Nephron (organoid): ENCODE results near the gene BBOX1.

ENCODE experiments used
- H3K27ac Mint-ChIP-seq, 3 experiments: 2 replicates each; pipeline ENCODE4 v1.8.0; 2020; ENCODE audit warnings: mixed read lengths in 3 of 3, mild to moderate bottlenecking in 2 of 3, moderate library complexity in 1 of 3
- H3K27me3 Mint-ChIP-seq: 2 replicates; pipeline ENCODE4 v1.8.0; 2021; ENCODE audit warnings: low read depth, mild to moderate bottlenecking, moderate library complexity, mixed read lengths
- H3K36me3 Mint-ChIP-seq: 2 replicates; pipeline ENCODE4 v1.8.0; 2020; ENCODE audit warnings: low read depth, mixed read lengths
- H3K4me1 Mint-ChIP-seq: 2 replicates; pipeline ENCODE4 v1.8.0; 2020; ENCODE audit warnings: mixed read lengths
- H3K4me3 Mint-ChIP-seq, 3 experiments: 2 replicates each; pipeline ENCODE4 v1.8.0; 2020; ENCODE audit warnings: mild to moderate bottlenecking in 3 of 3, mixed read lengths in 3 of 3, moderate library complexity in 2 of 3
- H3K9me3 Mint-ChIP-seq: 2 replicates; pipeline ENCODE4 v1.8.0; 2020; ENCODE audit warnings: mixed read lengths
- TF ChIP-seq, protein P1 (sequence below), 3 experiments: fragments of 200-600 bp; sonication (generic); IDR thresholded peaks; one replicate each; pipeline ENCODE4 v1.5.0; 2021; ENCODE audit warnings: antibody characterized with exemption in 3 of 3; ENCODE audit not compliant: unreplicated experiment in 3 of 3

BBOX1 gene

DNA sequence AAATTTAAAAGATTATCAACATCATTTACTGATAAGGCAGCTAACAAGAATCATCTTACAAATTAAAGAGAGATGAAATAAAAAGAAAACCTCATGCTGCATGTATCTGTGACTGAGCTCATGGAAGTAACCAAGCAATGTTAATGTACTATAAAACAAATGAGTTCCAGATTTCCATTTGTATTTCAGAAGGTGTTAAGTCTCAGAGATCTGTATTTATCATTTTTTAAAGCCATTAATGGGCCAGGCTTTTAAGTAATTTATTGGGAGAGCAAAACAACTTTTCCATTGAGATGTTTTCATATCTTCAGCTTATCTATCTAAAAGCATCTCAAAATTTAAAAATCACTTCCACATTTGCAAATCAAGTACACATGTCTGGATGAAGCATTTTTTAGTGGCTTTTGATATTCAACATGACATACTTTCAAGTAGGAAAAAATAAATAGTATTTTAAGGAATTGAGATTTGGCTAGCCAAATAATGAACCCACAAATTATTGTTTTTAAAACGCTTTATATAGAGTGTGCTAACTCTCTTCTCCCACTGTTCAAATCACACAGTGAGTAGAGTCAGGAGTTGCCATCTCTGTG lies 17.9 kb upstream of the BBOX1 start:
- peak overlapping the region; percentile 60 to 94 (median 83) for H3K27ac Mint-ChIP-seq
- no peaks in the 10 kb centered on the region for H3K9me3 Mint-ChIP-seq
- H3K4me3 Mint-ChIP-seq: no peak overlapping the region
- H3K4me1 Mint-ChIP-seq: peaks cover 75% of the 10 kb centered on the region
- TF ChIP-seq, protein P1, sequence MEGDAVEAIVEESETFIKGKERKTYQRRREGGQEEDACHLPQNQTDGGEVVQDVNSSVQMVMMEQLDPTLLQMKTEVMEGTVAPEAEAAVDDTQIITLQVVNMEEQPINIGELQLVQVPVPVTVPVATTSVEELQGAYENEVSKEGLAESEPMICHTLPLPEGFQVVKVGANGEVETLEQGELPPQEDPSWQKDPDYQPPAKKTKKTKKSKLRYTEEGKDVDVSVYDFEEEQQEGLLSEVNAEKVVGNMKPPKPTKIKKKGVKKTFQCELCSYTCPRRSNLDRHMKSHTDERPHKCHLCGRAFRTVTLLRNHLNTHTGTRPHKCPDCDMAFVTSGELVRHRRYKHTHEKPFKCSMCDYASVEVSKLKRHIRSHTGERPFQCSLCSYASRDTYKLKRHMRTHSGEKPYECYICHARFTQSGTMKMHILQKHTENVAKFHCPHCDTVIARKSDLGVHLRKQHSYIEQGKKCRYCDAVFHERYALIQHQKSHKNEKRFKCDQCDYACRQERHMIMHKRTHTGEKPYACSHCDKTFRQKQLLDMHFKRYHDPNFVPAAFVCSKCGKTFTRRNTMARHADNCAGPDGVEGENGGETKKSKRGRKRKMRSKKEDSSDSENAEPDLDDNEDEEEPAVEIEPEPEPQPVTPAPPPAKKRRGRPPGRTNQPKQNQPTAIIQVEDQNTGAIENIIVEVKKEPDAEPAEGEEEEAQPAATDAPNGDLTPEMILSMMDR (IDR thresholded peaks at IDR 0.05; ENCODE audit: unreplicated experiment in 3 of 3): no peak
- no peaks in the 10 kb centered on the region for H3K36me3 Mint-ChIP-seq
- no peaks in the 10 kb centered on the region for H3K27me3 Mint-ChIP-seq

DNA sequence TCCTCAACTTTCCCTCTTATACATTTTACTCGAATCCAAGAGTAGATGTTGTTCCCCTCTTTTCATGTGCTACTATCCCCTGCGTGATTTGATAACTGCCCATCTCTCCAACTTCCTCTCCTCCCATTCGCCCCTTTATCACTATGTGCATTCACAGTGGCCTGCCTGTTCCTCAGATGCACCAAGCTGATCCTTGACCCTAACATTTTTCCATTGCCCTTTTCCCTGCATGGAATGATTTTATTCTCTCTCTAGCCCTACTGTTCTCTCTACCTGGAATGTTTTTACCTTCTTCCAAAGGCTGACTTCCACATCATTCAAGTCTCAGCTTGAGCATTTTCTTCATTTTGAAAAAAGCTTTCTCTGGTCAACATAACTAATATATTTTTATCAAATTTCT lies 15.8 kb upstream of the BBOX1 start:
- TF ChIP-seq, protein P1 (IDR thresholded peaks at IDR 0.05; ENCODE audit: unreplicated experiment in 3 of 3): no peak
- H3K9me3 Mint-ChIP-seq: no peaks in the 10 kb centered on the region
- no peaks in the 10 kb centered on the region for H3K36me3 Mint-ChIP-seq
- peak overlapping the region in 1 of 3 experiments; percentile 29 for H3K4me3 Mint-ChIP-seq
- H3K27ac Mint-ChIP-seq: peak overlapping the region; percentile 89 to 94 (median 92)
- H3K27me3 Mint-ChIP-seq: no peaks in the 10 kb centered on the region
- peaks cover 76% of the 10 kb centered on the region for H3K4me1 Mint-ChIP-seq

DNA sequence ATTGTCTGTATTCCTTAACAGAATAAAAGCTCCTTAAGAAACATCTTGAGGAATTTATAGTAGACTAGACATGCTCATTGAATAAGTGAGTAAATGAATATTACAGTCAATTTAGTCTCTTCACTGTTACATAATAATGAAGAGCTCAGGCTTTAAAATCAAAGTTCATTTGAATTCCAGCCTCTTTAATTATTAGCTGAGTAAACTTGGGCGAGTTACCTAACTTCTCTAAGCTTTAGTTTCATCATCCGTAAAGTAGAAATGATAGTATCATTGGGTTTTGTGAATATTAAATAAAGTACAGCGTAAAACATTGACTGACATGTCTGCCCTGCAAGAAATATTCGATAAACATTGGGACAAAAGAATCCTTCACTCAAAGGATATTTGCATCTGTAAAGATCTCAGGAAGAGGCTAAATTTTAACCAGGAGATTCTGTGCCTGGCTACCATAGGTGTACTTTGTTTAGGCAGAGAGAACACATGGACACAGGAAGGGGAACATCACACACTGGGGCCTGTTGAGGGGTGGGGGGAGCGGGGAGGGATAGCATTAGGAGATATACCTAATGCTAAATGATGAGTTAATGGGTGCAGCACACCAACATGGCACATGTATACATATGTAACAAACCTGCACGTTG lies 15.2 kb upstream of the BBOX1 start:
- TF ChIP-seq, protein P1 (IDR thresholded peaks at IDR 0.05; ENCODE audit: unreplicated experiment in 3 of 3): no peak
- Mint-ChIP-seq H3K4me1 (peaks cover 75% of the 10 kb centered on the region), H3K27ac (peak overlapping the region; percentile 89 to 94 (median 92)), H3K36me3 (no peaks in the 10 kb centered on the region), H3K4me3 (no peak overlapping the region), H3K9me3 (no peaks in the 10 kb centered on the region), H3K27me3 (no peaks in the 10 kb centered on the region)

DNA sequence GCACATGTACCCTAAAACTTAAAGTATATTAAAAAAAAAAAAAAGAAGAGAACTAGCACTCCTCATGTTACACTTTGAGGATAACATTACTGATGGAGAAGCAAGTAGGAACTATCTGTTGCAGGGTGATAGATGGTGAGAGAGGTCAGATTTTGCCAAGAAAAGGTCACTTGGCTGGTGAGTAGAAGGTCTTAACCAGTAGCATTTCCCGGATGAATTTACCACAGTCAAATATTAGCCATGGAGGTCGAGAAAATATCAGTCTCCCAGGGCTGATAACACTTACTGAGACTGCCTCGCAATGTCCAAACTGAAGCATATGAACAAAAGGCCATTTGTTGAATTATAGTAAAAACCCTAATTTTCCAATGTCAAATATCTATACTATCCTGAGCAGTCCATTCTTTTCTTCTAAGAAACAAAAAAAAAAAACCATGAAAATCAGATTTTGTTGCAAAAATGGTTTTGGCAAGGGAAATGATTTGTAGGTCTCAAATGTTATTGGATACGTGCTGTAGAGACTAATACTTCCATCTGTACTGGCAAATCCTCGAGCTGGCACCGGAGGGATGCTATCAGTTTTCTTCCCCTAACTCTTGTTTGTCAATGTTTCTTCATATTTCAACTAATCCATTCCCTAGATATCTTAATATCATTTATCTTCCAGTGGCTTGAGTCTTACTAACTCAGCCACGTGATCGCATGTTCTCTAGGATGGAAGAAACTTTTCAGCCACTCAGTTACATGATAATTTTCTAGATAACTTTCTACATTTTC lies 14.5 kb upstream of the BBOX1 start:
- TF ChIP-seq, protein P1 (IDR thresholded peaks at IDR 0.05; ENCODE audit: unreplicated experiment in 3 of 3): no peak
- Mint-ChIP-seq H3K4me1 (peaks cover 72% of the 10 kb centered on the region), H3K9me3 (no peaks in the 10 kb centered on the region), H3K4me3 (no peak overlapping the region), H3K27me3 (no peaks in the 10 kb centered on the region), H3K27ac (peak overlapping the region; percentile 89 to 94 (median 92)), H3K36me3 (no peaks in the 10 kb centered on the region)

DNA sequence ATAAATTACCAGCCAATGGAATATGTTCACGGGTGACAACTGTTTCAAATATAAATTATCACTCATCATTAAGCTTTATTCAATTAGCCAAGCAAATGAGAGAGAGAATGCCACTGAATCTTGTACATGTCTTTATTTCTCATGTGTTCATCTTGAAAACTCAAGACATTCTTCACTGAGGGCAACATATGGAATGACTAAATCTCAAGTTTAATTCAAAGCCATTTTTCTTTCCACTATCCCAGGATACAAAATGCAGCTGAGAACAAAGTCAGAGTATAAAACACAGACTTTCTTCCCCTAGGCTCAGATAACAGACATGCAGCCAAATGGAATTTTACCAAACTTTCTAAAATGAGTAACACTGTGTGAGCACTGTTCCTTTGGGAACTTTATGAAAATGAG lies 12.1 kb upstream of the BBOX1 start:
- H3K27ac Mint-ChIP-seq: peak overlapping the region; percentile 89 to 94 (median 94)
- TF ChIP-seq, protein P1 (IDR thresholded peaks at IDR 0.05; ENCODE audit: unreplicated experiment in 3 of 3): no peak
- no peak overlapping the region for H3K4me3 Mint-ChIP-seq
- H3K36me3 Mint-ChIP-seq: no peaks in the 10 kb centered on the region
- H3K27me3 Mint-ChIP-seq: no peaks in the 10 kb centered on the region
- peaks cover under 1% of the 10 kb centered on the region for H3K9me3 Mint-ChIP-seq
- peaks cover 55% of the 10 kb centered on the region for H3K4me1 Mint-ChIP-seq
